ENCODE data around the gene ACACB. TPM values are rescaled to one million over a fixed set of nuclear protein-coding genes. Genes with fewer than 3 reads are reported as not detected.

Gene ACACB
- total RNA-seq, 1 experiment from 2014 or later, result 20.0 TPM

DNA sequence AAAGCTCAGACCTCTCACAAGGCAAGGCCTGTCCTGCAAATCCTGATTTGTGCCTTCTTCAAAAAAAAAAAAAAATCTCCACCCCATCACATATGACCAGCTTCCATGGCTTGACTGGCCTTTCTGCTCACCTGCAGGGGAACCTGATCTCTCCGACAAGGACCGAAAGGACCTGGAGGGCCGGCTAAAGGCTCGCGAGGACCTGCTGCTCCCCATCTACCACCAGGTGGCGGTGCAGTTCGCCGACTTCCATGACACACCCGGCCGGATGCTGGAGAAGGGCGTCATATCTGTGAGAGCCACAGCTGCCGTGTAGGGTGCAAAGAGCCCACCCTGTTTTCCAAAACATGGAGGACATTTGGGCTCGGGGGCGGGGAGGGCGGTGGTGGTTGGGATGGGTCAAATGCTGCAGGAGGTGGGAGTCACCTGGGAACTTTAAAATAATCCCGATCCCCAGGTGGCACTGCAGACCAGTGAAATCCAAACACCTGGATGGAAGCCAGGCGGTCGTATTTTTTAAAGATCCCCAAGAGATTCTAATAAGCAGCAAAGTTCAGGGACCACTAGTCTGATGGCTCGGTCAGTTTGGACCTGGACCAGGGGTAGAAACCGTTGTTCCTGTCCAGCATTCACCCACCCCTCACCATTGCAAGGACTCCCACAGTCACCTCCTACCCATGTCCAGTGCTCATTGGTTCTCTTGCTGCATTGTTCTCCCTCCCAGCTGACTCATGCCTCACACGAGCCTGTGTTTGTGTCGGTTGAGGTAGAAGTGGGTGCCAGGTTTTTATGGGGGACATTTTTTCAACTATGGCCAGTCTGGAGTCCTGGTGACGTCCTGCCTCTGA is 147.9 kb downstream of the ACACB start:
- ChIA-PET POLR2A (interaction anchor here (0.7 kb wide), 1 partner anchor 61 kb away, joined by 4 read pairs; no protein-coding TSS in a partner anchor), CTCF (interaction anchor here (0.5 to 3.9 kb wide), 47 partner anchors 9 to 213 kb away, joined by 3 to 55 read pairs (median 4); partner anchors contain the start of genes FOXN4, KCTD10 and UBE3B)
- Mint-ChIP-seq H3K4me3 (no peak overlapping the region), H3K27ac (no peak overlapping the region), H3K4me1 (peaks cover 10% of the 10 kb centered on the region), H3K9me3 (no peaks in the 10 kb centered on the region), H3K36me3 (no peaks in the 10 kb centered on the region; the same call in 1 of the 2 replicates), H3K27me3 (ENCODE audit: low read depth) (no peaks in the 10 kb centered on the region)
- peak; percentile 95 for DNase-seq (ENCODE audit: low spot score)
- TF ChIP-seq, protein P1, sequence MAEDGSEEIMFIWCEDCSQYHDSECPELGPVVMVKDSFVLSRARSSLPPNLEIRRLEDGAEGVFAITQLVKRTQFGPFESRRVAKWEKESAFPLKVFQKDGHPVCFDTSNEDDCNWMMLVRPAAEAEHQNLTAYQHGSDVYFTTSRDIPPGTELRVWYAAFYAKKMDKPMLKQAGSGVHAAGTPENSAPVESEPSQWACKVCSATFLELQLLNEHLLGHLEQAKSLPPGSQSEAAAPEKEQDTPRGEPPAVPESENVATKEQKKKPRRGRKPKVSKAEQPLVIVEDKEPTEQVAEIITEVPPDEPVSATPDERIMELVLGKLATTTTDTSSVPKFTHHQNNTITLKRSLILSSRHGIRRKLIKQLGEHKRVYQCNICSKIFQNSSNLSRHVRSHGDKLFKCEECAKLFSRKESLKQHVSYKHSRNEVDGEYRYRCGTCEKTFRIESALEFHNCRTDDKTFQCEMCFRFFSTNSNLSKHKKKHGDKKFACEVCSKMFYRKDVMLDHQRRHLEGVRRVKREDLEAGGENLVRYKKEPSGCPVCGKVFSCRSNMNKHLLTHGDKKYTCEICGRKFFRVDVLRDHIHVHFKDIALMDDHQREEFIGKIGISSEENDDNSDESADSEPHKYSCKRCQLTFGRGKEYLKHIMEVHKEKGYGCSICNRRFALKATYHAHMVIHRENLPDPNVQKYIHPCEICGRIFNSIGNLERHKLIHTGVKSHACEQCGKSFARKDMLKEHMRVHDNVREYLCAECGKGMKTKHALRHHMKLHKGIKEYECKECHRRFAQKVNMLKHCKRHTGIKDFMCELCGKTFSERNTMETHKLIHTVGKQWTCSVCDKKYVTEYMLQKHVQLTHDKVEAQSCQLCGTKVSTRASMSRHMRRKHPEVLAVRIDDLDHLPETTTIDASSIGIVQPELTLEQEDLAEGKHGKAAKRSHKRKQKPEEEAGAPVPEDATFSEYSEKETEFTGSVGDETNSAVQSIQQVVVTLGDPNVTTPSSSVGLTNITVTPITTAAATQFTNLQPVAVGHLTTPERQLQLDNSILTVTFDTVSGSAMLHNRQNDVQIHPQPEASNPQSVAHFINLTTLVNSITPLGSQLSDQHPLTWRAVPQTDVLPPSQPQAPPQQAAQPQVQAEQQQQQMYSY (CRISPR knock-in tag; IDR thresholded peaks at IDR 0.05), result no peak
- TF ChIP-seq, protein P2, sequence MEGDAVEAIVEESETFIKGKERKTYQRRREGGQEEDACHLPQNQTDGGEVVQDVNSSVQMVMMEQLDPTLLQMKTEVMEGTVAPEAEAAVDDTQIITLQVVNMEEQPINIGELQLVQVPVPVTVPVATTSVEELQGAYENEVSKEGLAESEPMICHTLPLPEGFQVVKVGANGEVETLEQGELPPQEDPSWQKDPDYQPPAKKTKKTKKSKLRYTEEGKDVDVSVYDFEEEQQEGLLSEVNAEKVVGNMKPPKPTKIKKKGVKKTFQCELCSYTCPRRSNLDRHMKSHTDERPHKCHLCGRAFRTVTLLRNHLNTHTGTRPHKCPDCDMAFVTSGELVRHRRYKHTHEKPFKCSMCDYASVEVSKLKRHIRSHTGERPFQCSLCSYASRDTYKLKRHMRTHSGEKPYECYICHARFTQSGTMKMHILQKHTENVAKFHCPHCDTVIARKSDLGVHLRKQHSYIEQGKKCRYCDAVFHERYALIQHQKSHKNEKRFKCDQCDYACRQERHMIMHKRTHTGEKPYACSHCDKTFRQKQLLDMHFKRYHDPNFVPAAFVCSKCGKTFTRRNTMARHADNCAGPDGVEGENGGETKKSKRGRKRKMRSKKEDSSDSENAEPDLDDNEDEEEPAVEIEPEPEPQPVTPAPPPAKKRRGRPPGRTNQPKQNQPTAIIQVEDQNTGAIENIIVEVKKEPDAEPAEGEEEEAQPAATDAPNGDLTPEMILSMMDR (IDR thresholded peaks at IDR 0.05), result peak; percentile 58; the same call in 1 of the 2 replicates
- TF ChIP-seq, protein P3, sequence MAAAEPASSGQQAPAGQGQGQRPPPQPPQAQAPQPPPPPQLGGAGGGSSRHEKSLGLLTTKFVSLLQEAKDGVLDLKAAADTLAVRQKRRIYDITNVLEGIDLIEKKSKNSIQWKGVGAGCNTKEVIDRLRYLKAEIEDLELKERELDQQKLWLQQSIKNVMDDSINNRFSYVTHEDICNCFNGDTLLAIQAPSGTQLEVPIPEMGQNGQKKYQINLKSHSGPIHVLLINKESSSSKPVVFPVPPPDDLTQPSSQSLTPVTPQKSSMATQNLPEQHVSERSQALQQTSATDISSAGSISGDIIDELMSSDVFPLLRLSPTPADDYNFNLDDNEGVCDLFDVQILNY (CRISPR knock-in tag; IDR thresholded peaks at IDR 0.05), result no peak
- TF ChIP-seq TP53 (CRISPR knock-in tag; IDR thresholded peaks at IDR 0.05), result no peak
- 0 out of 2 replicates have a peak, but pooled peaks have one; percentile 45 for TF ChIP-seq MAX (CRISPR knock-in tag; IDR thresholded peaks at IDR 0.05)
- ATAC-seq, result peak; percentile 90

DNA sequence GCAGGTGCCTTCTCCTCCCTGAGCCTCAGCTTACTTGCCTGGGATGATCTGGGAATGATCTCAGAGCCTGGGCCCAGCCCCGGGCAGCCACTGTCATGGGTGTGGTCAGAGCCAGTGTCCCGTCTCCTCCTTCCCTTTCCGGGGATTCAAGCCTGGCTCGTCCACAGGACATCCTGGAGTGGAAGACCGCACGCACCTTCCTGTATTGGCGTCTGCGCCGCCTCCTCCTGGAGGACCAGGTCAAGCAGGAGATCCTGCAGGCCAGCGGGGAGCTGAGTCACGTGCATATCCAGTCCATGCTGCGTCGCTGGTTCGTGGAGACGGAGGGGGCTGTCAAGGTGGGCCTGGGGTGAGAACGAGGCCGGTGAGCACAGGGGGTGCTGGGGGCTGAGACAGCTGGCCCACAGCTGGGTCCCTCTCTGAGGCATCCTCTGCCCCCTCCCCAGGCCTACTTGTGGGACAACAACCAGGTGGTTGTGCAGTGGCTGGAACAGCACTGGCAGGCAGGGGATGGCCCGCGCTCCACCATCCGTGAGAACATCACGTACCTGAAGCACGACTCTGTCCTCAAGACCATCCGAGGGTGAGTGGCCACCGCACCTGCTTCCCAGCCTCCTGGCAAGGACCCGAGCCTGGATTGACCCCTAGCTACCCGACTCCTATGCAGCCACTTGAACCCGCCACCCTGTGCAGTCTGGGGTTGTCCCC is 148.7 kb downstream of the ACACB start:
- TF ChIP-seq, protein P4, sequence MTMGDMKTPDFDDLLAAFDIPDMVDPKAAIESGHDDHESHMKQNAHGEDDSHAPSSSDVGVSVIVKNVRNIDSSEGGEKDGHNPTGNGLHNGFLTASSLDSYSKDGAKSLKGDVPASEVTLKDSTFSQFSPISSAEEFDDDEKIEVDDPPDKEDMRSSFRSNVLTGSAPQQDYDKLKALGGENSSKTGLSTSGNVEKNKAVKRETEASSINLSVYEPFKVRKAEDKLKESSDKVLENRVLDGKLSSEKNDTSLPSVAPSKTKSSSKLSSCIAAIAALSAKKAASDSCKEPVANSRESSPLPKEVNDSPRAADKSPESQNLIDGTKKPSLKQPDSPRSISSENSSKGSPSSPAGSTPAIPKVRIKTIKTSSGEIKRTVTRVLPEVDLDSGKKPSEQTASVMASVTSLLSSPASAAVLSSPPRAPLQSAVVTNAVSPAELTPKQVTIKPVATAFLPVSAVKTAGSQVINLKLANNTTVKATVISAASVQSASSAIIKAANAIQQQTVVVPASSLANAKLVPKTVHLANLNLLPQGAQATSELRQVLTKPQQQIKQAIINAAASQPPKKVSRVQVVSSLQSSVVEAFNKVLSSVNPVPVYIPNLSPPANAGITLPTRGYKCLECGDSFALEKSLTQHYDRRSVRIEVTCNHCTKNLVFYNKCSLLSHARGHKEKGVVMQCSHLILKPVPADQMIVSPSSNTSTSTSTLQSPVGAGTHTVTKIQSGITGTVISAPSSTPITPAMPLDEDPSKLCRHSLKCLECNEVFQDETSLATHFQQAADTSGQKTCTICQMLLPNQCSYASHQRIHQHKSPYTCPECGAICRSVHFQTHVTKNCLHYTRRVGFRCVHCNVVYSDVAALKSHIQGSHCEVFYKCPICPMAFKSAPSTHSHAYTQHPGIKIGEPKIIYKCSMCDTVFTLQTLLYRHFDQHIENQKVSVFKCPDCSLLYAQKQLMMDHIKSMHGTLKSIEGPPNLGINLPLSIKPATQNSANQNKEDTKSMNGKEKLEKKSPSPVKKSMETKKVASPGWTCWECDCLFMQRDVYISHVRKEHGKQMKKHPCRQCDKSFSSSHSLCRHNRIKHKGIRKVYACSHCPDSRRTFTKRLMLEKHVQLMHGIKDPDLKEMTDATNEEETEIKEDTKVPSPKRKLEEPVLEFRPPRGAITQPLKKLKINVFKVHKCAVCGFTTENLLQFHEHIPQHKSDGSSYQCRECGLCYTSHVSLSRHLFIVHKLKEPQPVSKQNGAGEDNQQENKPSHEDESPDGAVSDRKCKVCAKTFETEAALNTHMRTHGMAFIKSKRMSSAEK (CRISPR knock-in tag; IDR thresholded peaks at IDR 0.05; ENCODE audit: borderline replicate concordance), result no peak
- no peak for TF ChIP-seq TEAD4 (CRISPR knock-in tag; IDR thresholded peaks at IDR 0.05)
- TF ChIP-seq JUN (CRISPR knock-in tag; IDR thresholded peaks at IDR 0.05), result no peak
- no peak for TF ChIP-seq NR2C2 (CRISPR knock-in tag; IDR thresholded peaks at IDR 0.05)
- TF ChIP-seq, protein P3 (CRISPR knock-in tag; IDR thresholded peaks at IDR 0.05), result no peak
- no peak for TF ChIP-seq KAT7 (CRISPR knock-in tag; IDR thresholded peaks at IDR 0.05; ENCODE audit: borderline replicate concordance)
- no peak for TF ChIP-seq ZNF671 (CRISPR knock-in tag; IDR thresholded peaks at IDR 0.05)
- TF ChIP-seq, protein P5, sequence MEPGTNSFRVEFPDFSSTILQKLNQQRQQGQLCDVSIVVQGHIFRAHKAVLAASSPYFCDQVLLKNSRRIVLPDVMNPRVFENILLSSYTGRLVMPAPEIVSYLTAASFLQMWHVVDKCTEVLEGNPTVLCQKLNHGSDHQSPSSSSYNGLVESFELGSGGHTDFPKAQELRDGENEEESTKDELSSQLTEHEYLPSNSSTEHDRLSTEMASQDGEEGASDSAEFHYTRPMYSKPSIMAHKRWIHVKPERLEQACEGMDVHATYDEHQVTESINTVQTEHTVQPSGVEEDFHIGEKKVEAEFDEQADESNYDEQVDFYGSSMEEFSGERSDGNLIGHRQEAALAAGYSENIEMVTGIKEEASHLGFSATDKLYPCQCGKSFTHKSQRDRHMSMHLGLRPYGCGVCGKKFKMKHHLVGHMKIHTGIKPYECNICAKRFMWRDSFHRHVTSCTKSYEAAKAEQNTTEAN (CRISPR knock-in tag; IDR thresholded peaks at IDR 0.05), result no peak
- TF ChIP-seq ZNF263 (CRISPR knock-in tag; IDR thresholded peaks at IDR 0.05; ENCODE audit: low read depth), result no peak
- TF ChIP-seq CREB1 (CRISPR knock-in tag; IDR thresholded peaks at IDR 0.05), result no peak
- Mint-ChIP-seq H3K4me3 (no peak overlapping the region), H3K27me3 (ENCODE audit: low read depth) (no peaks in the 10 kb centered on the region; the same call in 1 of the 2 replicates), H3K36me3 (no peaks in the 10 kb centered on the region; the same call in 1 of the 2 replicates), H3K27ac (no peak overlapping the region), H3K4me1 (peaks cover 10% of the 10 kb centered on the region), H3K9me3 (peaks cover 2% of the 10 kb centered on the region)
- ChIA-PET CTCF (interaction anchor here (0.6 to 3.9 kb wide), 9 partner anchors 9 to 212 kb away, joined by 3 to 55 read pairs (median 5); partner anchors contain the start of genes KCTD10 and UBE3B), POLR2A (no interaction called here)
- DNase-seq (ENCODE audit: low spot score) (no peak), ATAC-seq (no peak)
